ENCODE measurements around the gene KRTAP5-9. TPM values are rescaled to one million over a fixed set of nuclear protein-coding genes. Genes with fewer than 3 reads are reported as not detected.
A peak's percentile ranks its signal among the peaks of the same experiment; 100 is the strongest.
"Not testable (repeated sequence)": the region's sequence is repeated elsewhere in the genome, so short reads cannot be mapped to it uniquely, and the experiment has no call there.

Gene KRTAP5-9
- total and polyA plus RNA-seq, 7 experiments from 2014 or later = 0.43 TPM; not detected in 6

DNA sequence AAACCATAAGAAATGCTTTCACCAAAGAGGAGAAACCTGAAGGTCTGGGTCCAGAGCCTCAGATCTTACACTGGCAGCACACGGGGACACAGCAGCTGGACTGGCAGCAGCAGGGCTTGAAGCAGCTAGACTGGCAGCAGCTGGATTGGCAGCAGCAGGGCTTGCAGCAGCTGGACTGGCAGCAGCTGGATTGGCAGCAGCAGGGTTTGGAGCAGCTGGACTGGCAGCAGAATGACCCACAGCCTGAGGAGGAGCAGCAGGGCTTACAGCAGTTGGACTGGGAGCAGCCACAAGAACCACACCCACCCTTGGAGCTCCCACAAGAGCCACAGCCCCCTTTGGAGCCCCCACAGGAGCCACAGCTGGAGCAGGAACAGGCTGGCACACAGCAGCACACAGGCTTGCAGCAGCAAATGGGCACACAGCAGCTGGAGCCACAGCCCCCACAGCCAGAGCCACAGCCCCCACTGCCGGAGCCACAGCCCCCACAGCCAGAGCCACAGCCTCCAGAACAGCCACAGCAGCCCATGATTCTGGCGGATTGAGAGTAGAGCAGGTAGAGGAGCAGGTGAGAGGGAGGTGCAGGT, 34.2 kb downstream of the KRTAP5-9 start, which contains the start of gene KRTAP5-11:
TSS of gene KRTAP5-11 (minus strand) at position 567 of the 587 bp plus-strand sequence. CDS start at position 529, 38 bp downstream.
- intact Hi-C loops (cut with micrococcal nuclease) = no loop called here
- Mint-ChIP-seq H3K4me1 (peaks cover 0 to 7% (median 5%) of the 10 kb centered on the region in 7 donors), H3K27ac (no peak within 1 kb of the TSS), H3K27me3 (peaks cover 3 to 42% (median 35%) of the 10 kb centered on the region in 5 donors), H3K36me3 (no peaks in the 10 kb centered on the region), H3K9me3 (no peaks in the 10 kb centered on the region), H3K4me3 (no peak within 1 kb of the TSS)
- no peaks in the 10 kb centered on the region for H3K27me3 ChIP-seq (ENCODE audit: control insufficient read depth in 2 of 2, insufficient read depth in 2 of 2, low read length in 2 of 2)
- H3K4me1 ChIP-seq (ENCODE audit: control insufficient read depth in 2 of 2, insufficient read depth in 2 of 2, low read length in 2 of 2) = no peaks in the 10 kb centered on the region
- CTCF ChIA-PET = no interaction called here
- no peak within 1 kb of the TSS for H3K27ac ChIP-seq (ENCODE audit: low read depth, low read length)
- ATAC-seq (no peak), DNase-seq (no peak)
- H3K4me3 ChIP-seq (ENCODE audit: low read length) = no peak within 1 kb of the TSS
- H3K9me3 ChIP-seq (ENCODE audit: control insufficient read depth in 2 of 3, low read length in 3 of 3) = no peaks in the 10 kb centered on the region
- no peaks in the 10 kb centered on the region for H3K36me3 ChIP-seq (ENCODE audit: control insufficient read depth in 2 of 3, insufficient read depth in 3 of 3, low read length in 3 of 3)
- POLR2A ChIA-PET = no interaction called here

DNA sequence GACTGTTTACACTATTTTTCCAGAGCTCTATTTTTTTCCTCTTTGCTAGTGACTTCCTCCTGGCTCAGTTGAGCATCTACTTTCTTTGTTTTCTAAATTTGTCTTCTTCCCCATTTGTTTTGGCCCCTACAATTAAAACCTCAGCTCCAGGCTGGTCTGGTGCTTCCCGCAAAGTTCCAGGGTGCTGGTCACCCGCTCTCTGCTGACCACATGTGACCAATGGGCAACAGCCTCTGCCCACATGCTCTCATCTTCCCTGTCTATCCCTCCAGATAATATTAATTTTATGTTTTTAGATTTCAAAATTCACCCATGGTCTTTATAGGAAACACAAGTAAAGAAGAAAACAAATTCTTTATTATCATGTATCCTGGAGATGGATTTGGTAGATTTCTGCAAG, 34.7 kb downstream of the KRTAP5-9 start:
- H3K36me3 Mint-ChIP-seq; H3K4me1 ChIP-seq (ENCODE audit: control insufficient read depth in 2 of 2, insufficient read depth in 2 of 2, low read length in 2 of 2); H3K9me3 ChIP-seq (ENCODE audit: control insufficient read depth in 2 of 3, low read length in 3 of 3); H3K27me3 ChIP-seq (ENCODE audit: control insufficient read depth in 2 of 2, insufficient read depth in 2 of 2, low read length in 2 of 2); POLR2A ChIA-PET; intact Hi-C loops (cut with micrococcal nuclease); H3K4me3 ChIP-seq (ENCODE audit: low read length); ATAC-seq; H3K27ac ChIP-seq (ENCODE audit: low read depth, low read length); H3K36me3 ChIP-seq (ENCODE audit: control insufficient read depth in 2 of 3, insufficient read depth in 3 of 3, low read length in 3 of 3); CTCF ChIA-PET; H3K4me1 Mint-ChIP-seq; H3K9me3 Mint-ChIP-seq; H3K27ac Mint-ChIP-seq; H3K4me3 Mint-ChIP-seq; DNase-seq: not testable (repeated sequence)
- peaks cover 3 to 42% (median 35%) of the 10 kb centered on the region in 5 donors for H3K27me3 Mint-ChIP-seq

DNA sequence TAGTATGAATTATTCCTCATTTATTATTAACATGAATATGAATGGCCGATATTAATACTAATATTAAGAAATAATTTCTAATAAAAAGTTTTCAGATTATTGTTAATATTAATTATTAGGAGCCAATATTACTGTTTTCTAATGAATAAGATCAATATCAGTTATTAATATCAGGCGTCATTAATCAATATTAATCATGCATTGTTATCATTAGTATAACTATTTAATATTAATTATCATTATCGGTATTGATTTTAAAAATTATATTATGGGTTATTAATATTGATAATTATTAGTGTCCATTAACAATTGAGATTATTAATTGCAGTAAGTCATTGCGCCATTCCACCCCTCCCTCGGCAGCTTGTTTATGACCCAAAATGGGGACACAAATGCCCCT, 37.5 kb downstream of the KRTAP5-9 start:
- H3K4me1 Mint-ChIP-seq; H3K27ac ChIP-seq (ENCODE audit: low read depth, low read length); H3K4me3 ChIP-seq (ENCODE audit: low read length); POLR2A ChIA-PET; H3K27me3 ChIP-seq (ENCODE audit: control insufficient read depth in 2 of 2, insufficient read depth in 2 of 2, low read length in 2 of 2); DNase-seq; H3K9me3 ChIP-seq (ENCODE audit: control insufficient read depth in 2 of 3, low read length in 3 of 3); H3K36me3 Mint-ChIP-seq; H3K4me3 Mint-ChIP-seq; ATAC-seq; H3K27ac Mint-ChIP-seq; H3K9me3 Mint-ChIP-seq; H3K4me1 ChIP-seq (ENCODE audit: control insufficient read depth in 2 of 2, insufficient read depth in 2 of 2, low read length in 2 of 2); H3K36me3 ChIP-seq (ENCODE audit: control insufficient read depth in 2 of 3, insufficient read depth in 3 of 3, low read length in 3 of 3); intact Hi-C loops (cut with micrococcal nuclease); CTCF ChIA-PET: not testable (repeated sequence)
- peaks cover 2 to 34% (median 33%) of the 10 kb centered on the region in 5 donors for H3K27me3 Mint-ChIP-seq

DNA sequence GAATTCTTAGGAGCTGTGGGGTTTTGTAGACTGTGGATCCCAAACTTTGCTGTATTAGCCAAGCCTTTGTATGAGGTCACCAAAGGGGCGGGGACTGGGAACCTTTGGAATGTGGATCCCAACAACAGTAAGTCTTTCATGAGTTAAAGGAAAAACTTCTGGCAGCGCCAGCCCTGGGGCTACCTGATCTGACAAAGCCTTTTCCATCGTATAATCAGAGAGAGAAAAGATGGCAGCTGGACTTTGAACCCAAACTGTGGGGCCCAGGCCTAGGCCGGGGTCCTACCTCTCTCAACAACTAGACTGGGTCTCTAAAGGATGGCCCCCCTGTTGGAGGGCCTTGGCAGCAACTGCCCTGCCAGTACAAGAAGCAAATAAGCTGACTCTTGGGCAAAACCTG, 40.1 kb downstream of the KRTAP5-9 start:
- DNase-seq; H3K36me3 ChIP-seq (ENCODE audit: control insufficient read depth in 2 of 3, insufficient read depth in 3 of 3, low read length in 3 of 3); H3K27ac ChIP-seq (ENCODE audit: low read depth, low read length); H3K27me3 ChIP-seq (ENCODE audit: control insufficient read depth in 2 of 2, insufficient read depth in 2 of 2, low read length in 2 of 2); H3K9me3 ChIP-seq (ENCODE audit: control insufficient read depth in 2 of 3, low read length in 3 of 3); H3K27ac Mint-ChIP-seq; H3K36me3 Mint-ChIP-seq; H3K4me1 Mint-ChIP-seq; H3K9me3 Mint-ChIP-seq; CTCF ChIA-PET; POLR2A ChIA-PET; H3K4me3 ChIP-seq (ENCODE audit: low read length); H3K4me1 ChIP-seq (ENCODE audit: control insufficient read depth in 2 of 2, insufficient read depth in 2 of 2, low read length in 2 of 2); ATAC-seq; intact Hi-C loops (cut with micrococcal nuclease); H3K4me3 Mint-ChIP-seq: not testable (repeated sequence)
- peaks cover 0 to 20% (median 10%) of the 10 kb centered on the region in 5 donors for H3K27me3 Mint-ChIP-seq

GRCh38 chr11:71588822-71589545, 40.8 kb downstream of the KRTAP5-9 start:
- peaks cover 0 to 18% (median 8%) of the 10 kb centered on the region in 5 donors for H3K27me3 Mint-ChIP-seq
- H3K27ac Mint-ChIP-seq; H3K9me3 Mint-ChIP-seq; H3K36me3 ChIP-seq (ENCODE audit: control insufficient read depth in 2 of 3, insufficient read depth in 3 of 3, low read length in 3 of 3); intact Hi-C loops (cut with micrococcal nuclease); H3K27me3 ChIP-seq (ENCODE audit: control insufficient read depth in 2 of 2, insufficient read depth in 2 of 2, low read length in 2 of 2); H3K4me1 Mint-ChIP-seq; CTCF ChIA-PET; POLR2A ChIA-PET; H3K4me3 ChIP-seq (ENCODE audit: low read length); H3K36me3 Mint-ChIP-seq; ATAC-seq; H3K4me1 ChIP-seq (ENCODE audit: control insufficient read depth in 2 of 2, insufficient read depth in 2 of 2, low read length in 2 of 2); H3K9me3 ChIP-seq (ENCODE audit: control insufficient read depth in 2 of 3, low read length in 3 of 3); H3K4me3 Mint-ChIP-seq; H3K27ac ChIP-seq (ENCODE audit: low read depth, low read length): not testable (repeated sequence)
- peak in 3 of 9 donors; percentile 12 to 56 (median 12) for DNase-seq

- H3K27ac Mint-ChIP-seq; H3K27me3 ChIP-seq (ENCODE audit: control insufficient read depth in 2 of 2, insufficient read depth in 2 of 2, low read length in 2 of 2); H3K36me3 ChIP-seq (ENCODE audit: control insufficient read depth in 2 of 3, insufficient read depth in 3 of 3, low read length in 3 of 3); H3K4me3 Mint-ChIP-seq; H3K9me3 ChIP-seq (ENCODE audit: control insufficient read depth in 2 of 3, low read length in 3 of 3); H3K4me1 Mint-ChIP-seq; POLR2A ChIA-PET; H3K27ac ChIP-seq (ENCODE audit: low read depth, low read length); H3K4me3 ChIP-seq (ENCODE audit: low read length); DNase-seq; intact Hi-C loops (cut with micrococcal nuclease); H3K36me3 Mint-ChIP-seq; H3K9me3 Mint-ChIP-seq; ATAC-seq; H3K4me1 ChIP-seq (ENCODE audit: control insufficient read depth in 2 of 2, insufficient read depth in 2 of 2, low read length in 2 of 2); CTCF ChIA-PET: not testable (repeated sequence)
- H3K27me3 Mint-ChIP-seq = peaks cover 0 to 14% (median 4%) of the 10 kb centered on the region in 5 donors
These were observed 41.3 kb downstream of the KRTAP5-9 start for GRCh38 chr11:71589546-71589920.
